Eye (tissue), 1 donor: ENCODE data around the gene C12orf42.
"Not testable (repeated sequence)": the region's sequence is repeated elsewhere in the genome, so short reads cannot be mapped to it uniquely, and the experiment has no call there.

Experiments used
- DNase-seq: peaks from one replicate; pipeline ENCODE4 v3.0.0-alpha.2; 2015

C12orf42 gene

DNA sequence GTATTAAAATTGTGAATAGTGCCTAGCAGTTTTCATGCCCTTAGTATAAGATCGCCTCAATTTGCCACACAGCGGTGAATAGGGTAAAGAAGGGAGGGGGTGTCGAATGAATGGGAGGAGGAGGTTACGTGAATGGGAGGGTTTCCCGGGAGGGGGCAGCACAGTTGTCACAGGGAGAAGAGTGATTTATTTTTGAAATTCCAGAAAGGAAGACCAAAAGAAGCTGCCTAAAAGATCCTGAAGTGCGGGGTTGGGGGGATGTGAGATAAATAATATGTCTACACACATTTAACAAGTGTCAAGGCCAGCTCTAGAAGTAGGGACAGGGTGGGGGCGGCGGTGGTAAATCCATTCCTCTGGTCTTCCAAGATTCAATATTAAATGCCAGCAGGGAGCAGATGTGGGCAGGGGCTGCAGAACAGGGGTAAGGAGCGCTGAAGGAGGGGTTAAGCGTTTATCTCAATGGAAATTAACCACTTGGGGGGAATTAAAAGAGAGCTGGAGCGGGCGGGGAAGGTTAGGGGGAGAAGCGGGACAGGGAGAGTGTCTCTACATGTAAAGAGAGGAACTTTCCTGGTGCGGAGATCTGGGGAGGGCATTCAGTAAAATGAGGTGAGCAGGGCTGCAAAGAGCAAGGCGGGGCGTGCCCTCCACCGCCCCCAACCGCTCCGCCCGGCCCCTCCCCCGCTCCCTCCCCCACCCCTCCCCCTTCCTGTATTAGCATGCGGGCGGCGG is 867 bp downstream of the C12orf42 start:
- DNase-seq, result peak; percentile 56

- no peak for DNase-seq
Observed at GRCh38 chr12:103494051-103494733, 1.6 kb downstream of the C12orf42 start.

DNA sequence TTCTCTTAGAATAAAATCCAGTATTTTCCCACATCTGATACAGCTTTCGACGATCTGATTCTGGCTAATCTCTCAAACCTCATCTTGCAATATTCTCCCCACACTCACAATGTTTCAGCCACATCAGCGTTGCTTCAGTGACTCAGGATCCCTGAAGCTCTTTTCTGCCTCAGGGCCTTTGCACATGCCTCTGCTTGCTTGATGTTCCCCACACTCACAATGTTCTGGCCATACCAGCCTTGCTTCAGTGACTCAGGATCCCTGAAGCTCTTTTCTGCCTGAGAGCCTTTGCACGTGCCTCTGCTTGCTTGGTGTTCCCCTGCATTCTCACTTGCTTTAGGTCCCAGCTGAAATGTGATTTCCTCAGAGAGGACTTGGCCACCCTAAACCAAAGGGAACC is 2.6 kb downstream of the C12orf42 start:
- DNase-seq, result no peak

DNA sequence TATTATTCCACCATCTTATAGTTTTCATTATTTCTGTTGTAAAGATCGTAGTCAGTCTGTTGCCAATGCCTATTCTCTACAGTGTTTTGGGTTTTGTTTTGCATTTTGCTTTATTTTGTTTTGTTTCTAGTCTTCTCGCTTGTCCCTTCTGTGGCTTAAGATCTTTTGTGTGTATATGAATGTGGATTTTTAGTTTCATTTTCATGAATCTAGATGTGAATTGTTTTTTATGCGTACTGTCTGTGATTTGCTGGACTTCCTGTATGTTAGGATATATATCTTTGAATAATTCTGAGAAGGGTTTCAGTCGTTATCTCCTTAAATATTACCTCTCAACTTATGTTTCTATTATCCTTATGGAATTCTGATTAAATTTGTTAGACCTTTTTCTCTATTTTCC is 13.4 kb downstream of the C12orf42 start:
- no peak for DNase-seq

DNA sequence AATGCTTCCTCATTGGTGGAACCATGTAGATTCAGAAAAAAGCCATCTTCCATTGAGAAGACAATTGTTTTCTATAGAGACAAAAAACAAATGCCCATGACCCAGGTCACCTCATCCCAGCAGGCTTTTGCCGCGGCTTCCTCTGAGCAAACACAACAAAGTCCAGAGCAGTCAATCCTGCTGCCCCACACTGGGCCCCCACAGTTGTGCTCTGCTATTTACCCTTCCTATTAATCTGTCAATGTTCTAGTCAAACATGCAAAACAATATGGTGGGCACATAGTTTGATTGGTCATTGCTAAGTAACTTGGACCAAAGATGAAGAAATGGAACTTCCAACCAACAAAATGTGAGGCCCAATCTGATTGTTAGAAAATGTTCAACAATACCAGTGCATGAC is 20.7 kb downstream of the C12orf42 start:
- no peak for DNase-seq

DNA sequence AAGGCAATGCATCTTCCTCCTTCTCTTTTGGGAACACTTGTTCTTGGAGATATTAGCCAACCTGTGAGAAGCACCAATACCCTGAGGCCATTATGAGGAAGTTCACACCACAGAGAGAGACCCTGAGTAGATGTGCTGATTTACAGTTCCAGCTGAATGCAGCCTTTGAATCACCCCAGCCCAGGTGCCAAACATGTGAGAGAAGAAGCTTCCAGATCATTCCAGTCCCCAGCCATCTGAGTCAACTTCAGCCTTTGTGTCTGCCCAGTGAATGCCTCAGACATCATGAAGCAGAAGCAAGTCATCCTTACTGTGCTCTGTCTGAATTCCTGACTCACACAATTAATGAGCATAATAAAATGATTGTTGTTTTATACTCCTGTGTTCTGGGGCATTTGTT is 25.1 kb downstream of the C12orf42 start:
- DNase-seq, result no peak

GRCh38 chr12:103469719-103470118 is 26.0 kb downstream of the C12orf42 start:
- no peak for DNase-seq

DNA sequence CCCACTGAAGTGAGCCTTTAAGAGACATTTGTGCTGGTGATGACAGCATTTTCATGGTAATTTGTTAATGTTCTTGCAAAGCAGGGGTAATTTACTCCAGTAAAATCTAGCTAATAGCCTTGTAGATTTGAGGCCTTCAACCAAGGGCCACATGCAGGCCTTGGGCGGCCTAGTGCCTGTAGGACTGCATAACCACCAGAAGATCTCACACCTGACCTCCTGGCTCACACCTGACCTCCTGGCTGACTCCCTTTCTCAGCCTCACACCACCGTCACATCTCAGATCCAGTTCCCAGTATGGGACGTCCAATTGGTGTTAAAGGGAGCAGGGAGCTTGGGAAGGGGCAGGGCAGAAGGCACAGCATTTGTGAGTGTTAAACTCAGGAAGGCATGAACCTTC is 26.9 kb downstream of the C12orf42 start:
- DNase-seq, result no peak

DNA sequence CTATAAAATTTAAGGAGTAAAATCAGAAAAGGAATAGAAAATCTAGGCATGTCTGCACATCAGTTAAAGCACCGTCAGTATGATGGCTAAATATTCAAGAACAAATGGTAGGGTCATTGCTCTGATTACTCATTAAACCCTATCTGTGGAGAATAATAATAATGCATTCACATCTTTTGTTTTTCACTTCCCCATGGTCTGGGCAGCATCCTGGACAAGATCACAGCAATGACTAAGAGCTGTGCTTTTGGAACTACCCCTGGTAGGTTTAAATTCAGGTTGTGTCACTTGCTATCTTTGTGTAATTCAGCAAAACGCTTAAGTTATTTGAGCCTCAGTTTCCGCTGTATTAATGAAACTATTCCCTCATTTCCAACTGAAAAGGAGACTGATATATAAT is 33.1 kb downstream of the C12orf42 start:
- DNase-seq, result no peak

DNA sequence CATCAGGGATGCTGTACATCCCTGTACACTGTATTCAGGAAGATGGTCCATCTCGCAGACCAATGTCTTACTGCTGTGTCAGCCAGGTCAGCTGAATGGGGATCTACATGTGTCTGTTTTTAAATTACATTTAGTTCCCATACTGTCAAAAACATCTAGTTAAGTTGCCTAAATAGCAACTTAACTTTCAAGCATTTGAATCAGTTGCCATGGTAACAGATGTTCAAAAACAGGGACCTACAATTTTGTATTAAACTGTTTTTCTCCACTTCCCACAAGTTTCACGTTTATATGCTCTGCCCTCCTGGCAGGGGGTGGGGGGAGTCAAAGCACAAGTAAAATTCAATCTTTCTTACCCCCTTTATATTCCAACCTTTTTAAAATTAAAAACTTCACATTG is 38.3 kb downstream of the C12orf42 start:
- DNase-seq, result no peak

DNA sequence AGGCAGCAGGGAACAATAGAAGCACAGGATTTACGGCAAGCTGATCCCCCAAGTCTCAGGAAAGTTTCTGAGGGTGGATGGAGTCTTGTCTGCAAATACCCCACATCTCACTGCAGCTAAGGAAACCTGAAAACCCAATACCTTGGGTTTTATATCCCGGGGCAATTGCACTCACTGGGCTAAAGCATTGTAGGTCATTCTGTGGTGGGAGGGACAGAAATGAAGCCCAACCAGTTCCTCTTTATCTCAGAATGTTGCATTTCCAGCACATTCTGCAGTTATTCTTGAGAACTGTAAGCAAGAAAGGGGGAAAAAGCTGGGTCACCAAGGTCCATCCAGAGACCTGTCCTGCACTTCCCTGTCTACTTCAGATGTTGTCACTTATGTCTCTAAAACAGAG is 39.8 kb downstream of the C12orf42 start:
- DNase-seq, result no peak

DNA sequence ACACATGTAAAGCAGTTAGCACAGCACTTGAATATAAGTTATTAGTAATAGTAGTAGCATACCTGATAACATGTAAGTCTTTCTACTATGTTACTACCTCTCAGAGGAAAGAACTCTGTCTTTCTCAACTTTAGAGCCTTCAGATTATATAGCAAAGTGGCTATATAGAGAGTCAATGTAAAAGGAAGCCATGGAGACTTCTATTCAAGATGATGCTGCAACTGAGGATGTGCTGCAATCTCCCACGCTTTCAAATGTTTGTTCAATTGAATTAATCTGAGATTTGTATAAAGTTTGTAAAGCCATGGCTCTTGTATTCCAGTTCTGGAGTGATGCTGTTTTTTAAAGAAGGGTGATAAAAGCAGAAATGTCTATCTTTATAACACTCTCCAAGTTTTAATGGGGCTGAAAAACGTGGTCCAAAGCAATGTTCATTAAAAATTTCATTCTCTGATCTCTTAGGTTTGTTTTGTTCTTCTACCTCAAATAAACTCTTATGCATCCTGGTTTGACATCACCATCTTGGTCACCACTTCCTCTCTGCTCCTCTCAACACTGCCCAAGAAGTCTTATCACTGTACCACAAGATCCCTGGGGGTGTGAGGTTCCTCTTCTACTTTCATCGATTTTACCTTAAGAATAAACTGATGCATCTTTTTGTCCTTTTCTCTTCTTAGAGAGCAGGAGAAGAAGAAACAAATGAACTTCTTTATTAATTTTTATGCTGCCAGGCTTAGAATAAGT is 40.6 kb downstream of the C12orf42 start:
- DNase-seq, result no peak

DNA sequence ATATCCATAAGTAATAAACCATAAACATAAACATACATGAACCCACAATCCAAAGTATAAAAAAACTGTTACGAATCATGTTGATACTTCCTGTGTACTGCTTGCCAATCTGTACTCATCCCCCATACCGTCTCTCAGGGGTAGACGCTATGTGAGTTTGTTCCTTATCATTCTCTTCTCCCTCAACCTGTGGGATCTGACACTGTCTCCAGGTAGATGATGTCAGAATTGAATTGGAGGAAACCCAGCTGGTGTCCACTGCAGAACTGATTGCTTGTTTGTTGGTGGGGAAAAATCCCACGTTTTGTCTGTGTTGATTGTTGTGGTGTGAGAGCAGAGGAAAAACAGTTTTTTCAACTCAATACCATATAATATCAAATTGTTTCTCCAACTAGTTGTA is 50.8 kb downstream of the C12orf42 start:
- no peak for DNase-seq

DNA sequence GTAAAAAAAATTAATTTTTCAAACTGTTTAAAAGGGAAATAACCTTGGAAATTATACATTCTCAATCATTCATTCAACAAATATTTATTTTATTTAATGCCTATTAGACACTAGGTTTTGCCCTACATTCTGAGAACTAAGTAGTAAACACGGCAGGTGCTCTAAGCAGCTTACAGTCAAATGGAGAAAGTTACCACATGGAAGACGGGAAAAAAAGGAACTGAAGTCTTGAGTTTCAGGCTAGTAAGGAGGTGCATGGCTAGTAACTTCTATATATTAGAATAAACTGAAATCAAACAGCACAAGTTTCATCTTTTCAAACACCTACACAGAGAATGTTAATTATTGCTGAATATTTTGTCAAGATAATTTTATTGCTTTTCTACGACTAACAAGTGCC is 52.9 kb downstream of the C12orf42 start:
- DNase-seq, result no peak

- no peak for DNase-seq
Observed at GRCh38 chr12:103442182-103442555, 53.6 kb downstream of the C12orf42 start.

DNA sequence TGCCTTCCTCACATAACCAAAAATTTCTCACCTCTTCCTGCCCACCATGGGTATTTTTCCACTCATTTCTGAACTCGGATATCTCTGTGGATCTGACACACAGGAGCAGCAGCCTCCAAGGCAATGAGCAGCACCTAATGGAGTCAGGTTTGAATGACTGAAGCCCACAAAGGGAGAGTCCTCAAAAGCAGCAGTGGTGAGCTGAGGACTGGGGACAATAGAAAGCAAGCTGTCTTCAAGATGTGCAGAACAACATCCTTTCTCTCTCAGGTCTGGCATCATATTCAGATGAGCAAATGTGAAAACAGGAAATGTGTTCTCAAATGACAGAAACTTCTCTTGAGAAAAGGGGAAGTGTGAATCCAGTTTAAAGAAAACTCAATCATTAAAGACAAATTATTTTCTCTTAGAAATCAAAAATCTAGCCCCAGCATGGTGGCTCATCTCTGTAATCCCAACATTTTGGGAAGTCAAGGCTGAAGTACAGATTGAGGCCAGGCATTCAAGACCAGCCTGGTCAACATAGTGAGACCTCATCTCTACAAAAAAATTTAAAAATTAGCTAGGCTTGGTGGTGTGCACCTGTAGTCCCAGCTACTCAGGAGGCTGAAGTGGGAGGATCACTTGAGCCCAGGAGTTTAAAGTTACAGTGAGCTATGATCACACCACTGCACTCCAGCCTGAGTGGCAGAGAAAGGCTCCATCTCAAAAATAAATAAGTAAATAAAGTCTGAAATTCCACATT is 54.2 kb downstream of the C12orf42 start:
- DNase-seq, result no peak

DNA sequence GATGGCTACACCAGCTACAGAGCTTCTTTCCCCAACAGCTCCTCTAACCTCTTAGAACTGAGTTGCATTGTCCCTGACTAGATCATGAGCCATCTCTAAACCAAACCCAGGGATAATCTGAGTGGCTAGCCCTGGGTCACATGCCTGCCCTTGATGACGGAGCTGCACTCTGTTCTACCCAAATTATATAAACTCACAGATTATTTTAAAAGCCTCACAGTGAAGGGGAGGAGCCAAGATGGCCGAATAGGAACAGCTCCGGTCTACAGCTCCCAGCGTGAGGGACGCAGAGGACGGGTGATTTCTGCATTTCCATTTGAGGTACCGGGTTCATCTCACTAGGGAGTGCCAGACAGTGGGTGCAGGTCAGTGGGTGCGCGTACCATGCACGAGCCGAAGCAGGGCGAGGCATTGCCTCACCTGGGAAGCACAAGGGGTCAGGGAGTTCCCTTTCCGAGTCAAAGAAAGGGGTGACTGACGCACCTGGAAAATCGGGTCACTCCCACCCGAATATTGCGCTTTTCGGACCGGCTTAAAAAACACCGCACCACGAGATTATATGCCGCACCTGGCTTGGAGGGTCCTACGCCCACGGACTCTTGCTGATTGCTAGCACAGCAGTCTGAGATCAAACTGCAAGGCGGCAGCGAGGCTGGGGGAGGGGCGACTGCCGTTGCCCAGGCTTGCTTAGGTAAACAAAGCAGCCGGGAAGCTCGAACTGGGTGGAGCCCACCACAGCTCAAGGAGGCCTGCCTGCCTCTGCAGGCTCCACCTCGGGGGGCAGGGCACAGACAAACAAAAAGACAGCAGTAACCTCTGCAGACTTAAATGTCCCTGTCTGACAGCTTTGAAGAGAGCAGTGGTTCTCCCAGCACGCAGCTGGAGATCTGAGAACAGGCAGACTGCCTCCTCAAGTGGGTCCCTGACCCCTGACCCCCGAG is 61.3 kb downstream of the C12orf42 start:
- DNase-seq, result not testable (repeated sequence)

GRCh38 chr12:103431950-103432349 is 63.8 kb downstream of the C12orf42 start:
- DNase-seq, result no peak

DNA sequence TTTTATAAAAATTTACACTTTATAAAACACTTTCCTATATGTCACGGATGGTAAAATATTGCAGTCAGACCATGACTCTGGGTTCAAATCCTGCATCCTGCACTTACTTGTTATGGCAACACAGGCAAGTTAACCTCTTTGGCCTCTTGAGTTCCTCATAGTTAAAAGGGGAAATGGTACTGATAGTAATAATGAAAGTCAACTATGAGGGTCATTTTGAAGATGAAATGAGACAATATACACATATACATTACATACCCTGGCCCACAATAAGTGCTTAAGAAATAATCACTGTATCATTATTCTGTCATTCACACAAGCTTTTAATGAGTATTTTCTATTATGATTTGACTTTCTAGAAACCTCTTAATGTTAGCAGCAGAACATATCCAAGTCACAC is 64.4 kb downstream of the C12orf42 start:
- no peak for DNase-seq

DNA sequence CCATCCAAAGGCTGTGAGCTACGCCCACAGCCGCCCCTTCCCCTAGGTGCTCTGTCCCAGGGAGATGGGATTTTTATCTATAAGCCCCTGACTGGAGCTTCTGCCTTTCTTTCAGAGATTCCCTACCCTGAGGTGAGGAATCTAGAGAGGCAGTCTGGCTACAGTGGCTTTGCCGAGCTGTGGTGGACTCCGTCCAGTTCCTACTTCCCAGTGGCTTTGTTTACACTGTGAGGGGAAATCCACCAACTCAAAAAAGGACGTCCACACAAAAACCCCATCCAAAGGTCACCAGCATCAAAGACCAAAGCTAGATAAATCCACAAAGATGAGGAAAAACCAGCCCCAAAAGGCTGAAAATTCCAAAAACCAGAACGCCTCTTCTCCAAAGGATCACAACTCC is 70.1 kb downstream of the C12orf42 start:
- not testable (repeated sequence) for DNase-seq

DNA sequence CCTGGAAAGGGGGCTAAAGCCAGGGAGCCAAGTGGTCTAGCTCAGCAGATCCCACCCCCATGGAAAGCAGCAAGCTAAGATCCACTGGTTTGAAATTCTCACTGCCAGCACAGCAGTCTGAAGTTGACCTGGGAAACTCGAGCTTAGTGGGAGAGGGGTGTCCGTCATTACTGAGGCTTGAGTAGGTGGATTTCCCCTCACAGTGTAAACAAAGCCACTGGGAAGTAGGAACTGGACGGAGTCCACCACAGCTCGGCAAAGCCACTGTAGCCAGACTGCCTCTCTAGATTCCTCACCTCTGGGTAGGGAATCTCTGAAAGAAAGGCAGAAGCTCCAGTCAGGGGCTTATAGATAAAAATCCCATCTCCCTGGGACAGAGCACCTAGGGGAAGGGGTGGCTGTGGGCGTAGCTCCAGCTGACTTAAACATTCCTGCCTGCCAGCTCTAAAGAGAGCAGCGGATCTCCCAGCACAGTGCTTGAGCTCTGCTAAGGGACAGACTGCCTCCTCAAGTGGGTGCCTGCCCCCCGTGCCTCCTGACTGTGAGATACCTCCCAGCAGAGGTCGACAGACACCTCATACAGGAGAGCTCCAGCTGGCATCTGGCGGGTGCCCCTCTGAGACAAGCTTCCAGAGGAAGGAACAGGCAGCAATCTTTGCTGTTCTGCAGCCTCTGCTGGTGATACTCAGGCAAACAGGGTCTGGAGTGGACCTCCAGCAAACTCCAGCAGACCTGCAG is 70.8 kb downstream of the C12orf42 start:
- not testable (repeated sequence) for DNase-seq
